ENCODE results near the gene NMRAL1.

NMRAL1 gene

DNA sequence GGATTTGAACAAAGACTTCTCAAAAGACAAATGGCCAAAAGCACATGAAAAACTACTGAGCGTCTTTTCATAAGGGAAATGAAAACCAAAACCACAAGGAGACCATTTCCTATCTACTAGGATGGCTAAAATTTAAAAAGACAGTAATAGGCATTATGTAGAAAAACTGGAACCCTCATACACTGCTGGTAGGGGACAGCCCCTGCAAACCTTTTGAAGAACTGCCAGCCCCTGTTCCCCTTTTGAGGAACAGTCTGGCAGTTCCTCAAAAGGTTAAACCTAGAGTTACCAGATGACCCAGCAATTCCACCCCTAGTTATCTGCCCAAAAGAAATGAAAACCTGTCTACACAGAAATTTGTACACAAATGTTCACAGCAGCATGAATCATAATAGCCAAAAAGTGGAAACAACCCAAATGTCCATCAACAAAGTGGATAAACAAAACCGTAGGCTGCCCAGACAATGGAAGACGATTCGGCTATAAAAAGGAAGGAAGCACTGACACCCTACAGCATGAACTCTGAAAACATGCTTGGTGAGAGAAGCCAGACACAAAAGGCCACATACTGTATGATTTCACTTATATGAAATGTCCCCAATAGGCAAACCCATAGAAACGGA lies 41.3 kb upstream of the NMRAL1 start:
- TF ChIP-seq, protein P1, sequence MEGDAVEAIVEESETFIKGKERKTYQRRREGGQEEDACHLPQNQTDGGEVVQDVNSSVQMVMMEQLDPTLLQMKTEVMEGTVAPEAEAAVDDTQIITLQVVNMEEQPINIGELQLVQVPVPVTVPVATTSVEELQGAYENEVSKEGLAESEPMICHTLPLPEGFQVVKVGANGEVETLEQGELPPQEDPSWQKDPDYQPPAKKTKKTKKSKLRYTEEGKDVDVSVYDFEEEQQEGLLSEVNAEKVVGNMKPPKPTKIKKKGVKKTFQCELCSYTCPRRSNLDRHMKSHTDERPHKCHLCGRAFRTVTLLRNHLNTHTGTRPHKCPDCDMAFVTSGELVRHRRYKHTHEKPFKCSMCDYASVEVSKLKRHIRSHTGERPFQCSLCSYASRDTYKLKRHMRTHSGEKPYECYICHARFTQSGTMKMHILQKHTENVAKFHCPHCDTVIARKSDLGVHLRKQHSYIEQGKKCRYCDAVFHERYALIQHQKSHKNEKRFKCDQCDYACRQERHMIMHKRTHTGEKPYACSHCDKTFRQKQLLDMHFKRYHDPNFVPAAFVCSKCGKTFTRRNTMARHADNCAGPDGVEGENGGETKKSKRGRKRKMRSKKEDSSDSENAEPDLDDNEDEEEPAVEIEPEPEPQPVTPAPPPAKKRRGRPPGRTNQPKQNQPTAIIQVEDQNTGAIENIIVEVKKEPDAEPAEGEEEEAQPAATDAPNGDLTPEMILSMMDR (IDR thresholded peaks at IDR 0.05; ENCODE audit: low read depth, low read length) = no peak
- no peak for DNase-seq (ENCODE audit: extremely low read depth, low read depth)

DNA sequence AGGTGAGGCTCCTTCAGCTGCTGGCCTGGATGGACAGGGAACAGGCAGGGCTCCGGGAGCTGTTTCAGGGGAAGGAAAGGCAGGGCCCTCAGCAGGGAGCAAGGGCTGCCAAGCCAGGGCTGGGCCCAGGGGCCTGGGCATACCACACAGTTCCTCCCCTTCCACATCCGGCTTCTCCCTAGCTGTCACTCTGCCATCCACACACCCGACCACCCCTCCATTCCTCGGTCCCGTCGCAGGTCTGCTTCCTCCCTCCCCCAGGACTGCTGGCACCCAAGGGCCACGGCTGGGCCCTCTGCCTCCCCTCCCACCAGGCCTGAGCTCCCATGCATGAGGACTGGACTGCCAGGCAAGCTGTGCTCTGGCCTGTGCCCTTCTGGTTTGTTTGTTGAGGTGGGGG lies 40.2 kb upstream of the NMRAL1 start:
- TF ChIP-seq, protein P1 (IDR thresholded peaks at IDR 0.05; ENCODE audit: low read depth, low read length) = no peak
- no peak for DNase-seq (ENCODE audit: extremely low read depth, low read depth)

DNA sequence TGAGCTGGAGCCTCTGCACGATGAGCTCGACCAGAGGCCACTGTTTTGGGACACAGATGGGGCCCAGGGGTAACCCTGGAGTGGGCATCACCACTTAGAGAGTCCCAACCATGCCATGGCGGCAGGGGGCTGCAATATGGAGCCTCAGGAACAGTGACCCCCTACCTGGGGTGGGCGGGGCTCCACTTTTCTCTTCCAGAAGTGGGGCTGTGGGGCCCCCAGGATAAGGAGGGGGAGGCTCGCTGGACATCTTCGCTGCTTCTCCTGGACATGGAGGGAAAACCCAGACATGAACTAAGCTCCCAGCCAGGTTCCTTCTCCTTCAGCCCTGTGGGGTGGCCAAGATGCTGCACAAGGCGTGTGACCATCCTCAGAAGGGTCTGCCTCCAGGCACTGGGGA lies 39.5 kb upstream of the NMRAL1 start:
- TF ChIP-seq, protein P1 (IDR thresholded peaks at IDR 0.05; ENCODE audit: low read depth, low read length) = no peak
- DNase-seq (ENCODE audit: extremely low read depth, low read depth) = no peak

DNA sequence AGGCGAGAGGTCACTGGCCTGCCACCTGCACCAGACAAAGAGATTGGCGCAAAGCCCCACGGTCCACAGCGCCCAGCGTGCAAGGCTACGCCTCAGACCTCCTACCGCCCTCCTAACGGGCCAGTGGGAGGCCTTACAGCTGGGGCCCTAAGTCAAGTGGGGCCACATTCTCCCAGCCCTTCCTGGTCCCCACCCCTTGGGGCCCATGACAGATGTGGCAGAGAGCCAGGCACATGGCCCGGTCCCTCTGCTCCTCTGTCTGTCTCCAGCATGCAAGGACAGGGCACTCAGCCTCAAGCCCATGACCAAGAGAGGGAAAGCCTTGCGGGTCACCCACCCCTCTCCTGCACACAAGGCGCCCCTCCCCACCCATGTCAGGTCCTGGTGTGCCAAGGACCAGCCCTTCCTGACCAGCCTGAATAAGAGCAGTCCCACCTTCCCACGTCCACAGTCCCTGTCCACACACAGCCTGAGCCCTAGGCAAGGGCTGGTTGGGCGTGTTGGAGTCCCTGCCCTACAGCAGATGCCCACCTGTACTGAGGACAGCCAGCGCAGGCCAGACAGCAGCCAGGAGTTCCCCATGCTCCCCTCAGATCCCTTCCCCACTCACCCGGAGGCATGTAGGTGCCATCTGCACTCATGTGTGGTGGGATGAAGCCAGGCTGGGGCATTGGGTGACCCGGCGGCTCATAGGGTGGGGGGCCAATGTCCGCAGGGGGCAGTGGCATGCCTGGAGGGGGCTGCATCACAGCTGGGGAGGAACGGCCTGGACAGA lies 38.8 kb upstream of the NMRAL1 start:
- DNase-seq (ENCODE audit: extremely low read depth, low read depth) = no peak
- TF ChIP-seq, protein P1 (IDR thresholded peaks at IDR 0.05; ENCODE audit: low read depth, low read length) = no peak

DNA sequence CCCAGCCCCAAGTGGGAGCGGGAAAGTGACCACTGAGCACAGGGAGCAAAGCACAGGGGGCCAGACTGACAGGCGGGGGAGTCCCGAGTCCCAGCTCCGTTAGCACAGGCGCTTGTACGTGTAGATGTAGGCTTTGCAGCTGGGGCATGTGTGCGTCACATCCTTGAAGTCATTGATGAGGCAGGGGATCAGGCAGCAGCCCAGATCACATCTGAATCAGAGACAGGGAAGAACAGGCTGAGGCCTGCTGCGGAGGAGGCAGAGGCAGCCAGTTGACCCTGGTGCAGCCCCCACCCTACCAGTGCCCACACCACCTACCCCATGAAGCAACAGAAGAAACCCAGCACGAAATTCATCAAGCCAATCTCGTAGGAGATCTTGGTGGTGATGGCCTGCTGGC lies 38.0 kb upstream of the NMRAL1 start:
- TF ChIP-seq, protein P1 (IDR thresholded peaks at IDR 0.05; ENCODE audit: low read depth, low read length) = no peak
- no peak for DNase-seq (ENCODE audit: extremely low read depth, low read depth)

DNA sequence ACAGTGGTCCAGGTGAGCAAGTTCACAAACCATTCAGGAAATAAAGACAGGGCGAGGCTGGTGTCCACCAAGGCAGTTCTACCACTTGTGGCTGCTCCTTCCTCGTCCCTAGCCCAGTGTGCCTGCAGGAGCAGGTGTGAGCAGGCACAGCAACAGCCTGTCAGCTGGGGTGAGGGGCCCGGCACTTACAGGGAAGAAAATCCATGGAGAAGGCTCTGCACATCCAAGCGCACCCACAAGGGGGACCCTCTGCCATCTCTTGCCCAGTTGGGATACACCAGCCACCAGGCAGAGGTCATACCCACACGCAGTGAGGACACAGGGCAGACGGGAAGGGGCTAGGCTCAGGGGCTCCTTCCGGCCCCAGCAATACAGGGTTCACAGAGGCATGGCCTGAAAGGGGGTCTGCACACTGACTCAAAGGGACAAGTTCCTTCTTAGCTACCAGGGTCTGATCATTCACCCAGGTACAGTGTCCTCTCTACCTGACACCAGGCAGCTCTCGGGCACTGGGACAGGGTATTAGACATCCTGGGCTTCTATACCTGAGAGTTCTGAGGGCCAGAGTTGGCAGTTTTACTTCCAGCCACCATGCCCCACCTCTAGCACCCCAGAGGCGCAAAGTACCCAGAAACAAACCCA lies 37.1 kb upstream of the NMRAL1 start:
- TF ChIP-seq, protein P1 (IDR thresholded peaks at IDR 0.05; ENCODE audit: low read depth, low read length) = peak; percentile 44
- no peak for DNase-seq (ENCODE audit: extremely low read depth, low read depth)
